Measurements from ENCODE around the gene SFXN5.

The SFXN5 gene

DNA sequence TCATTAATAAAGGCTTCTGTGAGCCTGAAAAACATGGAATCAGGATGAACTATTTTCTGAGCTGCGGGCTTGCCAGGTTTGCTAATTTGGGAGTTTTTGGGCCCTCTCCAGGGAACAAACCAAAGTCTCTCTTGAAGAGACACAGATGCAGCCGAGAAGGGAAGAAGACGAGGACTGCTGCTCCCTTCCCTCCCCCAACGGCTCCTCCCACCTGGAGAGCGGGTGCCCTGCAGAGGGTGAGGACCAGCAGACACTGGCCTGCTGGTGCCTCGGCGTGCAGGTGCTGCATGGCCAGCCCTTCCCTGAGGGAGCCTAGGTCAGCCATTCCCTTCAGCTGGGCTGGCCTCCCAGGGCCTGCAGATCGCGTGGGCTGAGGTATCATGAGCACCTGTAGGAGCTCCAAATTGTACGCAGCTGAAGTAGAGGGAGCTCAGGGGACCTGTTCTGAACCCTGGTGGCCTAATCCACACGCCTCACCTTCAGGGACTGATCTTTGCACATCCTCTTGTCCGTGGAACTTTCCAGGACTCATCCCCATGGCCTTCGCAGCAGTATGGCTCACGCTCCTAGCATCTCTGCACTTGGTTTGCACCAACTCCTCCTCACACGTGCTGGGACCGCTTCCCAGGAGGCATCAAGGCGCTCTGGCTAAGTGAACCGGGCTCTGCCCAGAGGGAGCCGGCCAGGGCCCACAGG, 134.7 kb downstream of the SFXN5 start:
- TF ChIP-seq CTCF (IDR thresholded peaks at IDR 0.05; ENCODE audit: insufficient read depth, low read length, missing control alignments): no peak
- DNase-seq (ENCODE audit: low read depth, low spot score): no peak
- POLR2A ChIA-PET: no interaction called here
- H3K4me3 ChIP-seq (ENCODE audit: low read depth, low read length): no peak overlapping the region
- CTCF ChIA-PET: interaction anchor here (1.0 kb wide), 1 partner anchor 37 kb away, joined by 3 read pairs; no protein-coding TSS in a partner anchor

DNA sequence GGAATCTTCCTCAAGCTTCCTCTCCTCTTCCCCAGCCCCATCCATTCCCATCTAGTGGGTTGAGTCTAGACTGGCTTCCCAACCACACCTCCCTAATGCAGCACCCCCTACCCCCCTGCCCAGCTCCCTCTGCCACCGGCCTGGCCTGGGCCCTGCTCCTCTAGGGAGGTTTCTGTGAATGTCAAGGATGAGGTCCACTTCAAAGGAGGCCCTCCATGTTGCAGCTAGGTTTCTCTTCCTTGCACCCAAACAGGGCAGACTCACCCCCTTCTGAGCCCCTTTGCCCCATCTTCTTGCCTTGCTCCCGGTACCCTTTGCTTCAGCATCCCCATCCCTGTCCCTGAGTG, 135.9 kb downstream of the SFXN5 start:
- no peak for DNase-seq (ENCODE audit: low read depth, low spot score)
- no peak for TF ChIP-seq CTCF (IDR thresholded peaks at IDR 0.05; ENCODE audit: insufficient read depth, low read length, missing control alignments)
- ChIA-PET CTCF (interaction anchor here (1.2 to 3.0 kb wide), 5 partner anchors 38 to 278 kb away, joined by 3 to 18 read pairs (median 4); partner anchors contain the start of gene SPR), POLR2A (no interaction called here)
- no peak overlapping the region for H3K4me3 ChIP-seq (ENCODE audit: low read depth, low read length)

DNA sequence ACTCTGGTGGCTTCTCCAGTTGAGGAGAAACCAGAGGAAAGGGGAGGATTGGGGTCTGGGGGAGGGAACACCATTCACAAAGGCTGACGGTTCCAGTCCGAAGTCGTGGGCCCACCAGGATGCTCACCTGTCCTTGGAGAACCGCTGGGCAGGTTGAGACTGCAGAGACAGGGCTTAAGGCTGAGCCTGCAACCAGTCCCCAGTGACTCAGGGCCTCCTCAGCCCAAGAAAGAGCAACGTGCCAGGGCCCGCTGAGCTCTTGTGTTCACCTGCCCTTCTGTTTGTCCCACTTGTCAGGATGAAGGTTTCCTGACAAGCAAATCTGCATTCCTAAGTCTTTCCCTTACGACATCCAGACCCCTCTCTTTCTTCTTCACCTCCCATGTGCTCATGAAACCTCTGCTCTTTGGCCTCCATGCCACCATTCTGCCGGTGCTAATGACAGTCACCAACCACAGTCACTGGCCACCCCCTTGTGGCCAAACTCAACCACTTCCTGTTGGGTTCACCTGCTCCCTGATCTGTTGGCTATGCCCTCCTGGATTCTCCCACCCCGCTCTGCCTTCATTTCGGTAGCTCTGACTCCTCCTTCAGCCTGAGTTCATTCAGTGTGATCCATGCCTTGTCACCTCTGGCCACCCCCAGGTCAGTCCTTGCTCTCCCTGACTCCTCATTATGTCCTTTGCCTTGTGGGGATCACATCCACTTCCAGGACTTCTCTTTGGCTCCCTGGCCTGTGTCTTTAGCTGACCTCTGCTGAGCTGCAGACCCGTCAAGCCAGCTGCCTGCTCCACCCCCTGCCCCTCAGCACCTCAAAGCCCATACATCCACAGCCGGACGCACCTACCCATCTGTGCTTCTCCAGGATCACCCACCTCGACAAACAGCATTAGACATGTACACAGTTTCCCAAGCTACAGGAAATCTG, 136.6 kb downstream of the SFXN5 start:
- no peak overlapping the region for H3K4me3 ChIP-seq (ENCODE audit: low read depth, low read length)
- TF ChIP-seq CTCF (IDR thresholded peaks at IDR 0.05; ENCODE audit: insufficient read depth, low read length, missing control alignments): no peak
- POLR2A ChIA-PET: no interaction called here
- CTCF ChIA-PET: interaction anchor here (1.2 to 3.0 kb wide), 6 partner anchors 37 to 278 kb away, joined by 3 to 18 read pairs (median 4); partner anchors contain the start of gene SPR
- no peak for DNase-seq (ENCODE audit: low read depth, low spot score)

- TF ChIP-seq CTCF (IDR thresholded peaks at IDR 0.05; ENCODE audit: insufficient read depth, low read length, missing control alignments): no peak
- H3K4me3 ChIP-seq (ENCODE audit: low read depth, low read length): no peak overlapping the region
- no peak for DNase-seq (ENCODE audit: low read depth, low spot score)
- CTCF ChIA-PET: interaction anchor here (1.0 to 3.0 kb wide), 6 partner anchors 9 to 244 kb away, joined by 3 to 18 read pairs (median 4); no protein-coding TSS in a partner anchor
- POLR2A ChIA-PET: no interaction called here
Measured at GRCh38 chr2:72933646-72934151, 137.8 kb downstream of the SFXN5 start.

DNA sequence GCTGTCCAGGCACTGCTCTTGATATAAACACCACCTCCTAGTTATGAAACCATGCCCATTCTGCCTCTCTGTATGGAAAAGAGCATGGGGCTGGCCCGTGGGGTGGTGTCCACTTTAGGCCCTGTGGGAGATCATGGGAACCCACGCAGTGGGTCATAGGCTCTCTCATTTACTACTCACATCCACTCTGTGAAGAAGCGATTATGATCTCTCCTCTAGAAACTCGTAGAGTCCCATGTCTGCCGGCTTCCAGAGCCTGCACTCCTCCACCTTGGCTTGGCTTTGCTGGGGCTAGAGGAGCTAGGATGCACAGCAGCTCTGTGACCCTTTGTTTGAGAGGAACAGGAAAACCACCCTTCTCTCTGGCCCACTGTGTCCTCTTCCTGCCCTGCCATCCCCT, 138.3 kb downstream of the SFXN5 start:
- CTCF ChIA-PET: interaction anchor here (1.0 to 3.0 kb wide), 6 partner anchors 8 to 244 kb away, joined by 3 to 18 read pairs (median 4); no protein-coding TSS in a partner anchor
- POLR2A ChIA-PET: no interaction called here
- no peak for TF ChIP-seq CTCF (IDR thresholded peaks at IDR 0.05; ENCODE audit: insufficient read depth, low read length, missing control alignments)
- no peak for DNase-seq (ENCODE audit: low read depth, low spot score)
- H3K4me3 ChIP-seq (ENCODE audit: low read depth, low read length): no peak overlapping the region

DNA sequence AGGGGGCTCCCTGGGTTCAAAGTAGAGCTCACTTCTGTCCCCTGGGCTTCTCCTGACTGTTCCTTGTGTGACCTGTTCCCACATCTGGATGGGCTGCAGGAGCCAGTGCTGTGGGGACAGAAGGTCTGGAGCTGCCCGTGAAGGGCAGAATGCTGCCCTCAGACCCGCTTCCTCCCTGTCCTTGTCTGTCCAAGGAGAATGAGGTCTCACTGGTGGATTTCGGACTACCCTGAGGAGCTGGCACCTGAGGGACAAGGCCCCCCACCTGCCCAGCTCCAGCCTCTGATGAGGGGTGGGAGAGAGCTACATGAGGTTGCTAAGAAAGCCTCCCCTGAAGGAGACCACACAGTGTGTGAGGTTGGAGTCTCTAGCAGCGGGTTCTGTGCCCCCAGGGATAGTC, 138.7 kb downstream of the SFXN5 start:
- no peak overlapping the region for H3K4me3 ChIP-seq (ENCODE audit: low read depth, low read length)
- TF ChIP-seq CTCF (IDR thresholded peaks at IDR 0.05; ENCODE audit: insufficient read depth, low read length, missing control alignments): no peak
- no peak for DNase-seq (ENCODE audit: low read depth, low spot score)
- ChIA-PET CTCF (interaction anchor here (1.0 to 3.0 kb wide), 4 partner anchors 8 to 245 kb away, joined by 3 to 15 read pairs (median 4); no protein-coding TSS in a partner anchor), POLR2A (no interaction called here)

Data from AG04449 (cell line).